H9 (cell line): ENCODE measurements around the gene DICER1. TPM values are rescaled to one million over a fixed set of nuclear protein-coding genes. Genes with fewer than 3 reads are reported as not detected.

ENCODE experiments used
- DNase-seq: peaks from one replicate; pipeline ENCODE4 v3.0.0-alpha.2; 2017
- H2AFZ ChIP-seq: one replicate; pipeline ENCODE4 v1.6.1; 2013; ENCODE audit warnings: mild to moderate bottlenecking, low read length, control low read depth, moderate library complexity
- H2AK5ac ChIP-seq: 2 replicates; pipeline ENCODE4 v1.6.1; 2013; ENCODE audit warnings: low read length, control low read depth, mixed read lengths; ENCODE audit not compliant: insufficient read length
- H2BK120ac ChIP-seq: one replicate; pipeline ENCODE4 v1.6.1; 2013; ENCODE audit warnings: low read depth, mild to moderate bottlenecking, low read length, control low read depth, inconsistent platforms; ENCODE audit not compliant: poor library complexity, severe bottlenecking
- H2BK12ac ChIP-seq: 2 replicates; pipeline ENCODE4 v1.6.1; 2013; ENCODE audit warnings: low read length, control low read depth, mixed read lengths, low read depth; ENCODE audit not compliant: insufficient read length
- H2BK15ac ChIP-seq: 2 replicates; pipeline ENCODE4 v1.6.1; 2013; ENCODE audit warnings: low read depth, low read length, control low read depth
- H2BK20ac ChIP-seq: one replicate; pipeline ENCODE4 v1.6.1; 2013; ENCODE audit warnings: low read depth, mild to moderate bottlenecking, low read length, control low read depth, inconsistent platforms; ENCODE audit not compliant: poor library complexity, severe bottlenecking
- H2BK5ac ChIP-seq: 2 replicates; pipeline ENCODE4 v1.6.1; 2013; ENCODE audit warnings: low read length, control low read depth, mixed read lengths; ENCODE audit not compliant: insufficient read length
- H3K14ac ChIP-seq: 2 replicates; pipeline ENCODE4 v1.6.1; 2013; ENCODE audit warnings: low read length, control low read depth; ENCODE audit not compliant: insufficient read depth
- H3K18ac ChIP-seq: 2 replicates; pipeline ENCODE4 v1.6.1; 2013; ENCODE audit warnings: low read depth, mild to moderate bottlenecking, mixed read lengths, low read length, control low read depth; ENCODE audit not compliant: insufficient read length
- H3K23ac ChIP-seq: 2 replicates; pipeline ENCODE4 v1.6.1; 2013; ENCODE audit warnings: low read length, control low read depth, mixed read lengths, low read depth; ENCODE audit not compliant: insufficient read length
- H3K23me2 ChIP-seq: 2 replicates; pipeline ENCODE4 v1.6.1; 2013; ENCODE audit warnings: low read depth, mild to moderate bottlenecking, mixed read lengths, low read length, control low read depth; ENCODE audit not compliant: insufficient read length, poor library complexity, severe bottlenecking
- H3K27ac ChIP-seq: 2 replicates; pipeline ENCODE4 v1.5.1; 2013; ENCODE audit warnings: low read length, control low read depth, mixed read lengths, low read depth; ENCODE audit not compliant: insufficient read length
- H3K27me3 ChIP-seq: 2 replicates; pipeline ENCODE4 v1.6.1; 2013; ENCODE audit warnings: low read length, control low read depth, inconsistent platforms; ENCODE audit not compliant: insufficient read depth
- H3K4ac ChIP-seq: 2 replicates; pipeline ENCODE4 v1.6.1; 2013; ENCODE audit warnings: low read depth, mild to moderate bottlenecking, control low read depth, inconsistent platforms, low read length, moderate library complexity
- H3K4me1 ChIP-seq: 2 replicates; pipeline ENCODE4 v1.6.1; 2013; ENCODE audit warnings: low read length, control low read depth, inconsistent platforms; ENCODE audit not compliant: insufficient read depth
- H3K4me2 ChIP-seq: 2 replicates; pipeline ENCODE4 v1.6.1; 2013; ENCODE audit warnings: low read length, control low read depth, mixed read lengths; ENCODE audit not compliant: insufficient read length, insufficient read depth
- H3K56ac ChIP-seq: 2 replicates; pipeline ENCODE4 v1.6.1; 2013; ENCODE audit warnings: low read depth, mild to moderate bottlenecking, mixed read lengths, low read length, control low read depth; ENCODE audit not compliant: insufficient read length
- H3K79me1 ChIP-seq: 2 replicates; pipeline ENCODE4 v1.6.1; 2013; ENCODE audit warnings: low read depth, mild to moderate bottlenecking, moderate library complexity, low read length, control low read depth, inconsistent platforms; ENCODE audit not compliant: insufficient read depth, poor library complexity, severe bottlenecking
- H3K79me2 ChIP-seq: 2 replicates; pipeline ENCODE4 v1.6.1; 2013; ENCODE audit warnings: low read length, control low read depth, inconsistent platforms; ENCODE audit not compliant: insufficient read depth
- H3K9ac ChIP-seq: 2 replicates; pipeline ENCODE4 v1.6.1; 2013; ENCODE audit warnings: low read length, control low read depth, mixed read lengths; ENCODE audit not compliant: insufficient read length; ENCODE audit errors: extremely low read depth
- H3K9me3 ChIP-seq: one replicate; pipeline ENCODE4 v1.6.1; 2013; ENCODE audit warnings: low read depth, low read length, inconsistent platforms; ENCODE audit not compliant: control insufficient read depth
- H3T11ph ChIP-seq: one replicate; pipeline ENCODE4 v1.6.1; 2013; ENCODE audit warnings: mild to moderate bottlenecking, low read length, control low read depth, inconsistent platforms
- H4K20me1 ChIP-seq: one replicate; pipeline ENCODE4 v1.6.1; 2013; ENCODE audit not compliant: control insufficient read depth, insufficient read length, insufficient read depth
- H4K5ac ChIP-seq: 2 replicates; pipeline ENCODE4 v1.6.1; 2013; ENCODE audit warnings: low read depth, mild to moderate bottlenecking, mixed read lengths, low read length, control low read depth; ENCODE audit not compliant: insufficient read length
- H4K8ac ChIP-seq: replicated peaks from 2 replicates; pipeline ENCODE4 v1.6.1; 2013; ENCODE audit warnings: low read length, control low read depth, mixed read lengths, low read depth; ENCODE audit not compliant: insufficient read length
- H4K91ac ChIP-seq: 2 replicates; pipeline ENCODE4 v1.6.1; 2013; ENCODE audit warnings: low read depth, mild to moderate bottlenecking, moderate library complexity, mixed read lengths, low read length, control low read depth; ENCODE audit not compliant: insufficient read length
- H3K27ac Mint-ChIP-seq, 3 experiments: 2 replicates in 2 of 3; 3 replicates in 1 of 3; pipeline ENCODE4 v1.8.0; 2020 to 2021; ENCODE audit warnings: mixed read lengths in 3 of 3, mild to moderate bottlenecking in 1 of 3, moderate library complexity in 1 of 3
- H3K27me3 Mint-ChIP-seq: 2 replicates; pipeline ENCODE4 v1.8.0; 2021; ENCODE audit warnings: low read depth, mild to moderate bottlenecking, moderate library complexity, mixed read lengths
- H3K36me3 Mint-ChIP-seq, 3 experiments: 2 replicates in 2 of 3; 3 replicates in 1 of 3; pipeline ENCODE4 v1.8.0; 2020 to 2021; ENCODE audit warnings: low read depth in 3 of 3, mixed read lengths in 3 of 3; ENCODE audit not compliant: insufficient read depth in 1 of 3
- H3K4me1 Mint-ChIP-seq, 2 experiments: 2 replicates each; pipeline ENCODE4 v1.8.0; 2020; ENCODE audit warnings: mixed read lengths in 2 of 2
- H3K4me3 Mint-ChIP-seq, 2 experiments: 2 replicates in 1 of 2; 3 replicates in 1 of 2; pipeline ENCODE4 v1.8.0; 2020 to 2021; ENCODE audit warnings: mild to moderate bottlenecking in 2 of 2, mixed read lengths in 2 of 2, moderate library complexity in 1 of 2
- H3K9me3 Mint-ChIP-seq, 2 experiments: 2 replicates in 1 of 2; 3 replicates in 1 of 2; pipeline ENCODE4 v1.8.0; 2020; ENCODE audit warnings: mild to moderate bottlenecking in 2 of 2, mixed read lengths in 2 of 2, moderate library complexity in 1 of 2
- CTCF ChIP-seq: fragments of 200-600 bp; sonication (generic); conservative IDR thresholded peaks from 3 replicates; pipeline ENCODE4 v1.8.0; 2021; ENCODE audit warnings: antibody characterized with exemption, mild to moderate bottlenecking
- WGBS: extraction: QIAGEN DNeasy Blood & Tissue Kit; methylation state at CpG from one replicate; pipeline ENCODE4 v1.1.7; 2013; ENCODE audit warnings: missing lambda C conversion rate, low lambda C conversion rate, mixed read lengths; ENCODE audit not compliant: insufficient read length; ENCODE audit errors: extremely low coverage; 5-methylcytosine and 5-hydroxymethylcytosine counted together
- total RNA-seq: library from RNA; stranded (reverse); gene quantifications from 2 replicates; pipeline ENCODE4 v1.2.1, GENCODE V29; 2021

DICER1 gene
- total RNA-seq, 1 experiment from 2014 or later, result 57.0 TPM

GRCh38 chr14:95113476-95113875, 43.9 kb downstream of the DICER1 start:
- Histone ChIP-seq H2AFZ (no peak overlapping the region), H4K91ac (no peak overlapping the region), H3K23me2 (no peaks in the 10 kb centered on the region), H4K5ac (no peak overlapping the region), H3K9me3 (no peaks in the 10 kb centered on the region), H3K23ac (no peak overlapping the region), H3T11ph (no peak overlapping the region), H3K27ac (no peak overlapping the region), H2BK5ac (no peak overlapping the region), H3K9ac (no peak overlapping the region), H3K4me1 (no peaks in the 10 kb centered on the region; the same call in 1 of the 2 replicates), H2BK12ac (no peak overlapping the region), H2BK20ac (no peak overlapping the region), H3K27me3 (no peaks in the 10 kb centered on the region), H3K14ac (no peak overlapping the region; the same call in 1 of the 2 replicates), H3K79me1 (no peaks in the 10 kb centered on the region), H3K4me2 (no peak overlapping the region), H2AK5ac (no peak overlapping the region), H2BK15ac (no peak overlapping the region), H3K79me2 (no peaks in the 10 kb centered on the region), H3K18ac (no peak overlapping the region), H2BK120ac (no peak overlapping the region), H3K4ac (no peak overlapping the region), H4K20me1 (no peaks in the 10 kb centered on the region), H3K56ac (no peak overlapping the region), H4K8ac (no peak overlapping the region)
- Mint-ChIP-seq H3K9me3 (no peaks in the 10 kb centered on the region), H3K4me3 (no peak overlapping the region), H3K27me3 (no peaks in the 10 kb centered on the region), H3K4me1 (peaks cover 5 to 6% of the 10 kb centered on the region in 2 experiments), H3K27ac (peak overlapping the region in 1 of 3 experiments; percentile 20; a peak in 1 of 7 replicates), H3K36me3 (peaks cover 13 to 55% (median 43%) of the 10 kb centered on the region in 3 experiments; a peak in 6 of 7 replicates)
- DNase-seq, result no peak
- TF ChIP-seq CTCF, result no peak
- no CpG with 5 or more reads among the region's 4 CpGs for WGBS
